ENCODE measurements around the gene DRC7.
"Not testable (repeated sequence)": the region's sequence is repeated elsewhere in the genome, so short reads cannot be mapped to it uniquely, and the experiment has no call there.

Gene DRC7

GRCh38 chr16:57713596-57713995 lies 19.0 kb downstream of the DRC7 start:
- no peak for DNase-seq (ENCODE audit: low read depth in 2 of 2)

GRCh38 chr16:57714047-57714446 lies 19.4 kb downstream of the DRC7 start:
- no peak for DNase-seq (ENCODE audit: low read depth in 2 of 2)

GRCh38 chr16:57720142-57720575 lies 25.6 kb downstream of the DRC7 start:
- no peak for DNase-seq (ENCODE audit: low read depth in 2 of 2)

- DNase-seq (ENCODE audit: low read depth in 2 of 2): no peak
Measured at GRCh38 chr16:57721356-57722209, 27.0 kb downstream of the DRC7 start.

- DNase-seq (ENCODE audit: low read depth in 2 of 2): no peak
Measured at GRCh38 chr16:57722210-57722499, 27.5 kb downstream of the DRC7 start.

GRCh38 chr16:57722651-57723050 lies 28.0 kb downstream of the DRC7 start:
- DNase-seq (ENCODE audit: low read depth in 2 of 2): no peak

- no peak for DNase-seq (ENCODE audit: low read depth in 2 of 2)
Measured at GRCh38 chr16:57723170-57723569, 28.6 kb downstream of the DRC7 start.

GRCh38 chr16:57724531-57724930 lies 29.9 kb downstream of the DRC7 start:
- no peak for DNase-seq (ENCODE audit: low read depth in 2 of 2)

- DNase-seq (ENCODE audit: low read depth in 2 of 2): no peak
Measured at GRCh38 chr16:57725151-57725550, 30.5 kb downstream of the DRC7 start.

- DNase-seq (ENCODE audit: low read depth in 2 of 2): no peak
Measured at GRCh38 chr16:57725554-57725953, 30.9 kb downstream of the DRC7 start.

GRCh38 chr16:57725976-57726375 lies 31.4 kb downstream of the DRC7 start:
- no peak for DNase-seq (ENCODE audit: low read depth in 2 of 2)

GRCh38 chr16:57726433-57726947 lies 31.9 kb downstream of the DRC7 start:
- no peak for DNase-seq (ENCODE audit: low read depth in 2 of 2)

- DNase-seq (ENCODE audit: low read depth in 2 of 2): no peak
Measured at GRCh38 chr16:57727610-57728009, 33.0 kb downstream of the DRC7 start.

GRCh38 chr16:57728336-57729181 lies 34.0 kb downstream of the DRC7 start:
- DNase-seq (ENCODE audit: low read depth in 2 of 2): no peak

- DNase-seq (ENCODE audit: low read depth in 2 of 2): no peak
Measured at GRCh38 chr16:57729182-57729484, 34.5 kb downstream of the DRC7 start.

- not testable (repeated sequence) for DNase-seq (ENCODE audit: low read depth in 2 of 2)
Measured at GRCh38 chr16:57729852-57730251, 35.2 kb downstream of the DRC7 start.

GRCh38 chr16:57730771-57731730 lies 36.4 kb downstream of the DRC7 start:
- no peak for DNase-seq (ENCODE audit: low read depth in 2 of 2)

- DNase-seq (ENCODE audit: low read depth in 2 of 2): no peak
Measured at GRCh38 chr16:57732037-57732436, 37.4 kb downstream of the DRC7 start.

- no peak for DNase-seq (ENCODE audit: low read depth in 2 of 2)
Measured at GRCh38 chr16:57732714-57733113, 38.1 kb downstream of the DRC7 start.

GRCh38 chr16:57734308-57734924 lies 39.8 kb downstream of the DRC7 start:
- DNase-seq (ENCODE audit: low read depth in 2 of 2): no peak

All from fibroblast of skin of left biceps (primary cell).